ENCODE data around the gene MDM2.

MDM2 gene

GRCh38 chr12:68807576-68808387 is at the start of gene MDM2:
Gene MDM2 (plus strand): TSS chr12:68808177. CDS start chr12:68808478, 301 bp downstream.
- Mint-ChIP-seq H3K9me3 (no peaks in the 10 kb centered on the region), H3K4me1 (peaks cover 20% of the 10 kb centered on the region), H3K27ac (peak within 1 kb of the TSS; percentile 99), H3K36me3 (peaks cover 57% of the 10 kb centered on the region), H3K4me3 (peak within 1 kb of the TSS; percentile 90)
- DNase-seq (ENCODE audit: low spot score in 2 of 2) (peak; percentile 92 to 99), ATAC-seq (peak; percentile 91)

DNA sequence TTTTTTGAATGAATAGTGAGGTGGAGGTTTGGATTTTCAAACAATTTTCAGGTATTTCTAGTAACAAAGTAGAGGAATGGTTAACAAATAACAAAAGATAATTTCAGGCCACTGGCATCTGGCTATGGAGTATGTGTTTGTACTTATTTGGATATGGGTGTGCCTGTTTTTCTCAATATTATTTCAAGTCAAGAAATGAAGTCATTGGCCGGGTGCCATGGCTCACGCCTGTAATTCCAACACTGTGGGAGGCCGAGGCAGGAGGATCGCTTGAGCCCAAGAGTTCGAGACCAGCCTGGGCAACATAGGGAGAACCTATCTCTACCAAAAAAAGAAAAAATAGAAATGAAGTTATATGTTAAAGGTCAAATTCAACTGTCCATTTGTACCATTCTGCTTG is 48.1 kb upstream of the MDM2 start:
- H3K9me3 Mint-ChIP-seq = no peaks in the 10 kb centered on the region
- ATAC-seq = no peak
- H3K4me1 Mint-ChIP-seq = no peaks in the 10 kb centered on the region
- no peak for DNase-seq (ENCODE audit: low spot score in 2 of 2)
- no peak overlapping the region for H3K27ac Mint-ChIP-seq
- no peak overlapping the region for H3K4me3 Mint-ChIP-seq
- peaks cover 55% of the 10 kb centered on the region for H3K36me3 Mint-ChIP-seq

- peaks cover 51% of the 10 kb centered on the region for H3K36me3 Mint-ChIP-seq
- no peaks in the 10 kb centered on the region for H3K9me3 Mint-ChIP-seq
- H3K4me3 Mint-ChIP-seq = no peak overlapping the region
- no peak for ATAC-seq
- H3K27ac Mint-ChIP-seq = peak overlapping the region; percentile 86
- DNase-seq (ENCODE audit: low spot score in 2 of 2) = no peak
- no peaks in the 10 kb centered on the region for H3K4me1 Mint-ChIP-seq
These were observed 47.1 kb upstream of the MDM2 start for GRCh38 chr12:68760806-68761441.

DNA sequence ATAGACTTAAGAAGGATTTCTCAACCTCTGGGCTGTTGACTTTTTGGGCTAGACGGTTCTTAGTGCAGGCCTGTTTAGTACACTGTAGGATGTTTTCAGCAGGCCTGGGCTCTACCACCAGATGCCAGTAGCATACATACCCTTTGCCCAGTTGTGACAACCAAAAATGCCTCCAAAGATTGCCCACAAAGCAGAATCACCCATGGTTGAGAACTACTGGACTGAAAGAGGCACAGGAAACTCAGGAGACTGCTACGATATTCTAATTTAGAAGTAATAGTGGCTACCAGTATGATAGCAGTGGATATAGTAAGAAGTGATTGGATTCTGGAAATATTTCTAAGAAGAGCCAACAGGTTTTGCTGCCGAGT is 46.5 kb upstream of the MDM2 start:
- Mint-ChIP-seq H3K27ac (peak overlapping the region; percentile 86), H3K4me3 (no peak overlapping the region), H3K4me1 (no peaks in the 10 kb centered on the region), H3K9me3 (no peaks in the 10 kb centered on the region), H3K36me3 (peaks cover 46% of the 10 kb centered on the region)
- DNase-seq (ENCODE audit: low spot score in 2 of 2) (no peak), ATAC-seq (no peak)

DNA sequence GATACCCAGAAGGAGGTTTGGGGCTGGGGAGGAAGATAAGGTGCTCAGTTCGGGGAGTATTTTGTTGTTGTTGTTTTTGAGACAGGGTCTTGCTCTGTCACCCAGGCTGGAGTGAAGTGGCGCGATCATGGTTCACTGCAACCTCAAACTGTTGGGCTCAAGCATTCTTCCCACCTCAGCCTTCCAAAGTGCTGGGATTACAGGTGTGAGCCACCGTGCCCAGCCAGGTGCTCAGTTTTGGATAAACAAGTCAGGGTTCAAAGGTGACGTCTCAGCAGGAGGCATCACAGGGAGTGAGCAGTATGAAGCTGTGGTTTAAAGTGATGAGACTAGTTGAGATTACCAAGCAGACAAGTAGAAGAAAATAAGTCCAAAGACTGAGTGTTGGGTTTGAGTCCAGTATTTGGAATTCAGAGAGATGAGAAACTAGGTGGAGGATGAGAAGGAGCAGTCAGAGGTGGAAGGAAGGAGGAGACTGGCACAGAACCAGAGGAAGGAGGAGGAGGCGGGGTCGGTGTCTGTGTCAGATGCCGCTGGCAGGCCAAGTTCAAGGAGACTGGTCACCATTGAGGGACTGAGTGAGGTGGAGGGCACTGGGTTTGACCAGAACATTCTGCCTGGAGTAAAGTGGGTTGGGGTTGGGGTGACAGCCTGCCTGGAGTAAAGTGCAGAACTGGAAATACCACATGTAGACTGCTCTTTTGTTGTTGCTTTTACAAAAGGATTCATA is 45.9 kb upstream of the MDM2 start:
- peaks cover 46% of the 10 kb centered on the region for H3K36me3 Mint-ChIP-seq
- H3K4me1 Mint-ChIP-seq = no peaks in the 10 kb centered on the region
- no peak for DNase-seq (ENCODE audit: low spot score in 2 of 2)
- H3K27ac Mint-ChIP-seq = peak overlapping the region; percentile 86
- no peak for ATAC-seq
- no peak overlapping the region for H3K4me3 Mint-ChIP-seq
- H3K9me3 Mint-ChIP-seq = no peaks in the 10 kb centered on the region

DNA sequence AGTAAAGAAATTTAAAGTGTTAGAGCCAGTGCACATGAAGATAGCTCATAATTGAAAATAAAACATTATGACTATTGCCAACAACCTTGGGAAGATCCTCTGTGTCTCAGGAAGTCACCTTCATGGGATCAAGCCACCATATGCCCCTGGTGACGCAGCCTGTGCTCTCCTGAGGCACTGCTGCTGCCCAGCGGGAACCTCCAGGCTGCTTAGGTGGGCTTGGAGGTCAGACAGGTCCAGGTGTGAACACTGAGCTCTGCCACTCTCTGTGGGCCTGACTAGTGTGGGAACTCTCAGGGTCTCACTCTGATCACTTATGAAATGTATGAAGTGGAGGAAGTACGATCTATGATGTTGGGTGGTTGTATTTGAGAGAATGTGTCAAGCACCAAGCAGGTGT is 45.3 kb upstream of the MDM2 start:
- H3K27ac Mint-ChIP-seq = no peak overlapping the region
- ATAC-seq (no peak), DNase-seq (ENCODE audit: low spot score in 2 of 2) (no peak)
- H3K9me3 Mint-ChIP-seq = no peaks in the 10 kb centered on the region
- no peaks in the 10 kb centered on the region for H3K4me1 Mint-ChIP-seq
- H3K4me3 Mint-ChIP-seq = no peak overlapping the region
- H3K36me3 Mint-ChIP-seq = peaks cover 47% of the 10 kb centered on the region

- peaks cover 24% of the 10 kb centered on the region for H3K36me3 Mint-ChIP-seq
- ATAC-seq (no peak), DNase-seq (ENCODE audit: low spot score in 2 of 2) (no peak)
- no peak overlapping the region for H3K27ac Mint-ChIP-seq
- no peaks in the 10 kb centered on the region for H3K9me3 Mint-ChIP-seq
- H3K4me1 Mint-ChIP-seq = peaks cover 5% of the 10 kb centered on the region
- no peak overlapping the region for H3K4me3 Mint-ChIP-seq
These were observed 42.3 kb upstream of the MDM2 start for GRCh38 chr12:68765696-68766095.

DNA sequence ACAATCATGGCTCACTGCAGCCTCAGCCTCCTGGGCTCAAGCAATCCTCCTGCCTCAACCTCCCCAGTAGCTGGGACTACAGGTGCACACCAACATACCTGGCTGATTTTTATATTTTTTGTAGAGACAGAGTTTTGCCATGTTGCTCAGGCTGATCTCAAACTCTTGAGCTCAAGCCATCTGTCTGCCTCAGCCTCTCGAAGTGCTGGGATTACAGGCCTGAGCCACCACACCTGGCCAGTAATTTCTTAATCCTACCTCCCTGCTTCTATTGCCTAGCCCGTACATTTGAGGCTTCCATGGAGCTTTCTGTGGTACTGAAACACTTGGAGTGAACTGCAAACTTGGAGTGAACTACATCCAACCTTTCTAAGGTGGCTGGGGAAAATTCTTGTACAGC is 41.3 kb upstream of the MDM2 start:
- Mint-ChIP-seq H3K9me3 (no peaks in the 10 kb centered on the region), H3K4me1 (peaks cover 5% of the 10 kb centered on the region), H3K36me3 (peaks cover 24% of the 10 kb centered on the region), H3K27ac (no peak overlapping the region), H3K4me3 (no peak overlapping the region)
- no peak for ATAC-seq
- no peak for DNase-seq (ENCODE audit: low spot score in 2 of 2)

DNA sequence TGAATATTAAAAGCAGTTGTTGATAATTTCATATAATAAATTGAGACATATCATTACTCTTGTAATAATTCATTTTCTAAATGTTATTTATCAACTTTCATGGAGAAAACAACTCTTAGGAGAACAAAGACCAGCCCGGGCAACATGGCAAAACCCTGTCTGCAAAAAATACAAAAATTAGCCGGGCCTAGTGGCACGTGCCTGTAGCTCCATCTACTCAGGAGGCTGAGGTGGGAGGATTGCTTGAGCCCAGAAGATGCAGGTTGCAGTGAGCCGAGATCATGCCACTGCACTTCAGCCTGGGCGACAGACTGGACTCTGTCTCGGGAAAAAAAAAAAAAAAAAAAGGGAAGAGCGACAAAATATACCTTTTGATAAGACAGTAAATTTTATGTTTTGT is 40.8 kb upstream of the MDM2 start:
- H3K4me3 Mint-ChIP-seq = no peak overlapping the region
- peaks cover 24% of the 10 kb centered on the region for H3K36me3 Mint-ChIP-seq
- ATAC-seq (no peak), DNase-seq (ENCODE audit: low spot score in 2 of 2) (no peak)
- no peak overlapping the region for H3K27ac Mint-ChIP-seq
- peaks cover 5% of the 10 kb centered on the region for H3K4me1 Mint-ChIP-seq
- no peaks in the 10 kb centered on the region for H3K9me3 Mint-ChIP-seq

DNA sequence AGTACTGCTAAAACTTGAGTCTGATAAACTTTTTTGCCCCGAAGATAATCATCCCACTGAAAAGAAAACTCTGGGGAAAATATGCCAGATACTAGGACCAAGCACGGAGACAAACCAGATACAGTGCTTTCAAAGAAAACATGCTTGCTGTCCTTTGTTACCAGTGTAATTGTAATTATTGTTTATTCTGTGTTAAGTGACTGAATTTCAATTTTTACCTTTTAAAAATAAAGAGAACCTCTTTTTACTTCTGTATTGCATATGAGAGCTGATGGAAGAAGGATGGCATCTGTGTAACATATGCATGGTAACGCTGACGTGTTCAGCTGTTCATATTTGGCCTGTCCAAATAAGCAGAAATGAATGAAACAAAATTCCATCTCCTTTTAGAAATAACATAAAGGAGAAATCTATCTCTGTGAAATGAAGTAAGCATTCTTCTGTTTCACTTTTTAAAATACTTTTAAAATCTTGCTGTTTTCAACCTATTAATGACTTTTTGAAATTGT is 39.5 kb upstream of the MDM2 start:
- Mint-ChIP-seq H3K9me3 (no peaks in the 10 kb centered on the region), H3K36me3 (peaks cover 24% of the 10 kb centered on the region), H3K4me3 (no peak overlapping the region), H3K4me1 (peaks cover 12% of the 10 kb centered on the region), H3K27ac (no peak overlapping the region)
- ATAC-seq = no peak
- no peak for DNase-seq (ENCODE audit: low spot score in 2 of 2)

DNA sequence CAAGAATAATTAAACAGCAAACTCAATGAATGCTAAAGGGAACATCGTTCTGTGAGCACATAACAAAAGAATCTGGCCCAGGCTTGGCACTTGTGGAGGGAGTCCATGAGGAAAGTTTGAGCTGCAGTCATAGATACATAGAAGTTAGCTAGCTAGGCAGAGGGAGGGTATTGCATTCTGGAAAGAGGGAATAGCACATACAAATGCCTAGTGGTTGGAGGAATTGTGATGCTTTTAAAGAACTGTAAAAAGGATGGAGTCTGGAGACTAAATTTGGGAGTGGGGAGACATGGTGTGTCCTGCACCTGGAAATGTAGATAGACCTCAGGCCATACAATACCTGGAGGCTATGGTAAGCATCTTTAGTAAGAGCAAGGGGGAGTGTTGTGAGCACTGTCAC is 38.0 kb upstream of the MDM2 start:
- H3K4me3 Mint-ChIP-seq = no peak overlapping the region
- H3K36me3 Mint-ChIP-seq = peaks cover 15% of the 10 kb centered on the region
- H3K27ac Mint-ChIP-seq = peak overlapping the region; percentile 13
- DNase-seq (ENCODE audit: low spot score in 2 of 2) (no peak), ATAC-seq (no peak)
- no peaks in the 10 kb centered on the region for H3K9me3 Mint-ChIP-seq
- peaks cover 12% of the 10 kb centered on the region for H3K4me1 Mint-ChIP-seq

DNA sequence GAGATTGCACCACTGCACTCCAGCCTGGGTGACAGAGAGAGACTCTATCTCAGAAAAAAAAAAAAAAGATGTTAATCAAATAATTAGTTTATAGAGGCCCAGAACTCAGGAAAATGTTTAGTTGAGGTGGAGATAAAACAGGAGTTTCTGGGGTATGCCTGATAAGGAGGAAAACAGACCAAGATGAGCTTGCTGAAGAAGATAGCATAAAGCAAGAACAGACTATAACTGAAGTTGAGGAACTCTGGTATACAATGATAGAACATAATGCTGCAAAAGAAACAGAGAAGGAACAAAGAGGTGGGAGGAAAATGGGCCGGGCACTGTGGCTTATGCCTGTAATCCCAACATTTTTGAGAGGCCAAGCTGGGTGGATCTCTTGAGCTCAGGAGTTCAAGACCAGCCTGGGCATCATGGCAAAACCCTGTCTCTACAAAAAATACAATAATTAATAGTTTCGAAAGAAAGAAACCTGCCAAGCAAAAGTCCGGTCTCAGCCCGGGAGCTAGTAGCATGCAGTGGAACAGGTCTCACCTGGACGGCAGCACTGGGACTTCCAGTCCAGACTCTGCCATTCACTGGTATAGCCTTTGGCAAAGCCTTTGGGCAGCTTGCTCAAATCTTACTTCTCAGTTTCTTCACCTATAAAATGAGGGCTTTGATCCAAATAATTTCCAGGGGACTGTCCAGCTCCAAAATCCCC is 36.6 kb upstream of the MDM2 start:
- H3K27ac Mint-ChIP-seq = peak overlapping the region; percentile 17
- DNase-seq (ENCODE audit: low spot score in 2 of 2) (no peak), ATAC-seq (no peak)
- H3K4me1 Mint-ChIP-seq = peaks cover 12% of the 10 kb centered on the region
- peaks cover 10% of the 10 kb centered on the region for H3K36me3 Mint-ChIP-seq
- H3K4me3 Mint-ChIP-seq = no peak overlapping the region
- no peaks in the 10 kb centered on the region for H3K9me3 Mint-ChIP-seq

DNA sequence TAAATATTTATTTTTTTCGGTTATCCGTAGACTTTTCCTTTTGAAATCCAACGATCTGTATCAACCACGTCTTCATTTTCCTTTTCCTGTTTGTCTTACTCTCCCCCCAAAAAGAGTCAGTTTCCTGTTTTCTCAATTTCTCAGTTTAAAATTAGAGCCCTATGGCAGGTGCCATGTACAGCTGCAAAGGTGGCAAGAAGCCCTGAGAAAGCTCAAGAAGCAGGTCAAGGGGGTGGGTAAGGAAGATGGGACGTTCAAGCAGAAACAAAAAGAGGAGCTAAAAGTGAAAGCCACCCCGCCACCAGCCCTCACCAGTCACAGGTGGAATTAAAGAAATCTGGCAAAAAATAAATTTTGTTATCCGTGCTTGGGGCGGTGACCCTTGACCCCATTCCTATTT is 35.3 kb upstream of the MDM2 start:
- ATAC-seq (no peak), DNase-seq (ENCODE audit: low spot score in 2 of 2) (no peak)
- Mint-ChIP-seq H3K9me3 (no peaks in the 10 kb centered on the region), H3K4me1 (peaks cover 12% of the 10 kb centered on the region), H3K27ac (peak overlapping the region; percentile 55), H3K36me3 (no peaks in the 10 kb centered on the region), H3K4me3 (peak overlapping the region; percentile 31)

- Mint-ChIP-seq H3K9me3 (no peaks in the 10 kb centered on the region), H3K27ac (peak overlapping the region; percentile 55), H3K4me1 (peaks cover 12% of the 10 kb centered on the region), H3K36me3 (no peaks in the 10 kb centered on the region), H3K4me3 (peak overlapping the region; percentile 31)
- DNase-seq (ENCODE audit: low spot score in 2 of 2) (no peak), ATAC-seq (no peak)
These were observed 34.4 kb upstream of the MDM2 start for GRCh38 chr12:68773582-68773981.

DNA sequence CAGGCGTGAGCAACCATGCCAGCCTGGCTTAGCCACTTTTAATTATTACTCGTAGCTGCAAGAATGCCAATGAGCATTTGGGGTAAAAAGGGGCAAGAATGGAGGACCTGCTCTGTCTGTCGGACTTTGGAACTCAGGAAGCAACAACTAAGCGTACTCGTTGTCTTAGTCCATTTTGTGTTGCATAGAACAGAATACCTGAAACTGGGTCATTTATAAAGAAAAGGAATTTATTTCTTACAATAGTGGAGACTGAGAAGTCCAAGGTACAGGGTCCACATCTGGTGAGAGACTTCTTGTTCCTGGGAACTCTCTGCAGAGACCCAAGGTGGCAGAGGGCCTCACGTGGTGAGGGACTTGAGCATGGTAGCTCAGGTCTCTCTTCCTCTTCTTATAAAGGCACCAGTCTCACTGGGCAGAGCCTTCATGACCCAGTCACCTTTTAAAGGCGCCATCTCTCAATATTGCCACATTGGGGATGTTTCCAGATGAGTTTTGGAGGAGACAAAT is 32.8 kb upstream of the MDM2 start:
- no peak overlapping the region for H3K4me3 Mint-ChIP-seq
- H3K4me1 Mint-ChIP-seq = peaks cover 8% of the 10 kb centered on the region
- H3K36me3 Mint-ChIP-seq = no peaks in the 10 kb centered on the region
- no peak for ATAC-seq
- no peak for DNase-seq (ENCODE audit: low spot score in 2 of 2)
- H3K27ac Mint-ChIP-seq = no peak overlapping the region
- H3K9me3 Mint-ChIP-seq = no peaks in the 10 kb centered on the region
